Activated CD4-positive, alpha-beta T cell treated with anti-CD3 and anti-CD28 coated beads, Interleukin-2, amount 10 ng/mL, durations not matched to agents 7 days and 5 days (primary cell): Measurements from ENCODE around the gene SEMA7A. TPM values are rescaled to one million over a fixed set of nuclear protein-coding genes. Genes with fewer than 3 reads are reported as not detected.
"Not testable (repeated sequence)": the region's sequence is repeated elsewhere in the genome, so short reads cannot be mapped to it uniquely, and the experiment has no call there.

Experiments
- CTCF ChIA-PET: fragments of 350-600 bp; sonication (Branson Sonifier 250); formaldehyde crosslinking; loops from one replicate; lab custom pipeline; 2021; ENCODE audit warnings: antibody characterized with exemption; lab: Charles Lee
- POLR2A ChIA-PET: fragments of 350-600 bp; sonication (Branson Sonifier 250); formaldehyde crosslinking; loops from one replicate; lab custom pipeline; 2021; ENCODE audit warnings: antibody characterized with exemption; lab: Charles Lee
- DNase-seq: peaks from one replicate; pipeline ENCODE4 v3.0.0-alpha.2; 2020
- H3K27ac Mint-ChIP-seq: one replicate; pipeline ENCODE4 v1.8.0; 2021; ENCODE audit warnings: mild to moderate bottlenecking, moderate library complexity, mixed read lengths
- H3K27me3 Mint-ChIP-seq: one replicate; pipeline ENCODE4 v1.8.0; 2021; ENCODE audit warnings: mixed read lengths
- H3K36me3 Mint-ChIP-seq: one replicate; pipeline ENCODE4 v1.8.0; 2021; ENCODE audit warnings: low read depth, mixed read lengths
- H3K4me1 Mint-ChIP-seq: one replicate; pipeline ENCODE4 v1.8.0; 2021; ENCODE audit warnings: mixed read lengths
- H3K4me3 Mint-ChIP-seq: one replicate; pipeline ENCODE4 v1.8.0; 2021; ENCODE audit warnings: mild to moderate bottlenecking, moderate library complexity, mixed read lengths
- H3K9me3 Mint-ChIP-seq: one replicate; pipeline ENCODE4 v1.8.0; 2021; ENCODE audit warnings: mixed read lengths
- total RNA-seq, 2 experiments: library from RNA; stranded (reverse); gene quantifications; one replicate each; pipeline ENCODE4 v1.2.3, GENCODE V29; 2021

The SEMA7A gene
- total RNA-seq, 2 experiments from 2014 or later = 2.7 to 3.5 TPM

- POLR2A ChIA-PET = interaction anchor here (0.7 kb wide), 3 partner anchors 11 to 141 kb away, joined by 3 read pairs; no protein-coding TSS in a partner anchor
- DNase-seq = peak; percentile 99
- CTCF ChIA-PET = interaction anchor here (0.8 to 2.1 kb wide), 15 partner anchors 10 to 171 kb away, joined by 3 to 7 read pairs (median 5); no protein-coding TSS in a partner anchor
- Mint-ChIP-seq H3K36me3 (peaks cover 34% of the 10 kb centered on the region), H3K27me3 (no peaks in the 10 kb centered on the region), H3K4me3 (peak within 1 kb of the TSS; percentile 90), H3K9me3 (peaks cover 4% of the 10 kb centered on the region), H3K27ac (peak within 1 kb of the TSS; percentile 92), H3K4me1 (peaks cover 51% of the 10 kb centered on the region)
Measured at GRCh38 chr15:74460871-74461846, 27.4 kb upstream of the SEMA7A start, which contains the start of gene UBL7. Gene UBL7, minus strand, starts transcription at chr15:74461160. Its CDS starts 2,293 bp downstream, at chr15:74458867.

GRCh38 chr15:74460298-74460697, 26.5 kb upstream of the SEMA7A start:
- ChIA-PET CTCF (interaction anchor here (0.6 to 2.1 kb wide), 9 partner anchors 9 to 86 kb away, joined by 3 to 7 read pairs (median 4); no protein-coding TSS in a partner anchor), POLR2A (no interaction called here)
- peaks cover 4% of the 10 kb centered on the region for H3K9me3 Mint-ChIP-seq
- no peak for DNase-seq
- H3K27ac Mint-ChIP-seq = peak overlapping the region; percentile 92
- H3K36me3 Mint-ChIP-seq = peaks cover 32% of the 10 kb centered on the region
- peak overlapping the region; percentile 90 for H3K4me3 Mint-ChIP-seq
- peaks cover 49% of the 10 kb centered on the region for H3K4me1 Mint-ChIP-seq
- H3K27me3 Mint-ChIP-seq = no peaks in the 10 kb centered on the region

GRCh38 chr15:74459798-74460197, 26.0 kb upstream of the SEMA7A start:
- DNase-seq, H3K27me3 Mint-ChIP-seq, POLR2A ChIA-PET, H3K9me3 Mint-ChIP-seq: not testable (repeated sequence)
- peak overlapping the region; percentile 92 for H3K27ac Mint-ChIP-seq
- H3K36me3 Mint-ChIP-seq = peaks cover 34% of the 10 kb centered on the region
- H3K4me1 Mint-ChIP-seq = peaks cover 47% of the 10 kb centered on the region
- H3K4me3 Mint-ChIP-seq = peak overlapping the region; percentile 90
- CTCF ChIA-PET = interaction anchor here (0.6 to 2.1 kb wide), 7 partner anchors 9 to 84 kb away, joined by 3 to 6 read pairs (median 4); no protein-coding TSS in a partner anchor

GRCh38 chr15:74458473-74458872, 24.7 kb upstream of the SEMA7A start:
- no peak for DNase-seq
- no peak overlapping the region for H3K27ac Mint-ChIP-seq
- CTCF ChIA-PET = interaction anchor here (0.7 to 1.3 kb wide), 2 partner anchors 9 to 337 kb away, joined by 3 read pairs; no protein-coding TSS in a partner anchor
- peaks cover 31% of the 10 kb centered on the region for H3K36me3 Mint-ChIP-seq
- H3K4me3 Mint-ChIP-seq = no peak overlapping the region
- H3K4me1 Mint-ChIP-seq = peaks cover 50% of the 10 kb centered on the region
- H3K27me3 Mint-ChIP-seq = no peaks in the 10 kb centered on the region
- POLR2A ChIA-PET = no interaction called here
- H3K9me3 Mint-ChIP-seq = peaks cover 2% of the 10 kb centered on the region

- POLR2A ChIA-PET, H3K27ac Mint-ChIP-seq, DNase-seq, H3K27me3 Mint-ChIP-seq, H3K9me3 Mint-ChIP-seq, H3K4me3 Mint-ChIP-seq: not testable (repeated sequence)
- peaks cover 28% of the 10 kb centered on the region for H3K36me3 Mint-ChIP-seq
- CTCF ChIA-PET = interaction anchor here (0.6 to 1.3 kb wide), 2 partner anchors 8 to 297 kb away, joined by 3 read pairs; no protein-coding TSS in a partner anchor
- peaks cover 43% of the 10 kb centered on the region for H3K4me1 Mint-ChIP-seq
Measured at GRCh38 chr15:74457036-74457435, 23.3 kb upstream of the SEMA7A start.

- Mint-ChIP-seq H3K9me3 (no peaks in the 10 kb centered on the region), H3K27ac (peak overlapping the region; percentile 71), H3K4me3 (no peak overlapping the region), H3K4me1 (peaks cover 32% of the 10 kb centered on the region), H3K27me3 (no peaks in the 10 kb centered on the region), H3K36me3 (peaks cover 30% of the 10 kb centered on the region)
- ChIA-PET POLR2A (no interaction called here), CTCF (interaction anchor here (0.7 to 2.1 kb wide), 10 partner anchors 9 to 82 kb away, joined by 3 to 9 read pairs (median 3); no protein-coding TSS in a partner anchor)
- no peak for DNase-seq
Measured at GRCh38 chr15:74454764-74455500, 21.2 kb upstream of the SEMA7A start.

GRCh38 chr15:74453925-74454763, 20.4 kb upstream of the SEMA7A start:
- ChIA-PET CTCF (interaction anchor here (1.0 to 2.1 kb wide), 9 partner anchors 10 to 203 kb away, joined by 3 to 9 read pairs (median 4); no protein-coding TSS in a partner anchor), POLR2A (no interaction called here)
- peaks cover 36% of the 10 kb centered on the region for H3K36me3 Mint-ChIP-seq
- peaks cover 32% of the 10 kb centered on the region for H3K4me1 Mint-ChIP-seq
- no peak overlapping the region for H3K4me3 Mint-ChIP-seq
- peak overlapping the region; percentile 71 for H3K27ac Mint-ChIP-seq
- no peaks in the 10 kb centered on the region for H3K27me3 Mint-ChIP-seq
- H3K9me3 Mint-ChIP-seq = no peaks in the 10 kb centered on the region
- no peak for DNase-seq

- H3K27ac Mint-ChIP-seq = no peak overlapping the region
- no peak for DNase-seq
- no peak overlapping the region for H3K4me3 Mint-ChIP-seq
- H3K4me1 Mint-ChIP-seq = peaks cover 25% of the 10 kb centered on the region
- ChIA-PET CTCF (interaction anchor here (3.4 to 5.2 kb wide), 2 partner anchors 13 to 69 kb away, joined by 18 to 27 read pairs; no protein-coding TSS in a partner anchor), POLR2A (no interaction called here)
- H3K27me3 Mint-ChIP-seq = no peaks in the 10 kb centered on the region
- peaks cover 35% of the 10 kb centered on the region for H3K36me3 Mint-ChIP-seq
- no peaks in the 10 kb centered on the region for H3K9me3 Mint-ChIP-seq
Measured at GRCh38 chr15:74451861-74452835, 18.4 kb upstream of the SEMA7A start.

- ChIA-PET CTCF (interaction anchor here (1.4 to 5.2 kb wide), 4 partner anchors 9 to 68 kb away, joined by 6 to 27 read pairs (median 12); partner anchors contain the start of gene UBL7), POLR2A (no interaction called here)
- Mint-ChIP-seq H3K9me3 (no peaks in the 10 kb centered on the region), H3K4me1 (peaks cover 22% of the 10 kb centered on the region), H3K4me3 (no peak overlapping the region), H3K27ac (no peak overlapping the region), H3K36me3 (peaks cover 37% of the 10 kb centered on the region), H3K27me3 (no peaks in the 10 kb centered on the region)
- DNase-seq = no peak
Measured at GRCh38 chr15:74451322-74451721, 17.6 kb upstream of the SEMA7A start.

GRCh38 chr15:74449643-74450205, 16.0 kb upstream of the SEMA7A start:
- CTCF ChIA-PET = interaction anchor here (0.6 to 5.2 kb wide), 10 partner anchors 8 to 184 kb away, joined by 3 to 27 read pairs (median 4); partner anchors contain the start of gene UBL7
- POLR2A ChIA-PET = interaction anchor here (0.6 kb wide), 1 partner anchor 12 kb away, joined by 3 read pairs; no protein-coding TSS in a partner anchor
- H3K36me3 Mint-ChIP-seq = peaks cover 32% of the 10 kb centered on the region

More at GRCh38 chr15:74449643-74450205, 16.0 kb upstream of the SEMA7A start:
- Mint-ChIP-seq H3K27ac (no peak overlapping the region), H3K9me3 (no peaks in the 10 kb centered on the region), H3K4me3 (no peak overlapping the region), H3K27me3 (no peaks in the 10 kb centered on the region), H3K4me1 (peaks cover 16% of the 10 kb centered on the region)
- no peak for DNase-seq
